Neural progenitor cell (in vitro differentiated cells): ENCODE measurements around the gene SMOC2. TPM values are rescaled to one million over a fixed set of nuclear protein-coding genes. Genes with fewer than 3 reads are reported as not detected.
A peak's percentile ranks its signal among the peaks of the same experiment; 100 is the strongest.
"Not testable (repeated sequence)": the region's sequence is repeated elsewhere in the genome, so short reads cannot be mapped to it uniquely, and the experiment has no call there.

ENCODE experiments used
- DNase-seq: peaks from one replicate; pipeline ENCODE4 v3.0.0-alpha.2; 2016; ENCODE audit warnings: low spot score
- H2AFZ ChIP-seq: fragments of 200-600 bp; sonication (generic); replicated peaks from 2 replicates; pipeline ENCODE4 v1.6.1; 2016; ENCODE audit warnings: antibody characterized with exemption
- H3F3A ChIP-seq: fragments of 200-600 bp; sonication (generic); 2 replicates; pipeline ENCODE4 v1.6.1; 2016; ENCODE audit warnings: antibody characterized with exemption, low read depth
- H3K27ac ChIP-seq: fragments of 200-600 bp; sonication (generic); 2 replicates; pipeline ENCODE4 v1.5.1; 2016; ENCODE audit warnings: mild to moderate bottlenecking
- H3K27me3 ChIP-seq: fragments of 200-600 bp; sonication (generic); 2 replicates; pipeline ENCODE4 v1.6.1; 2016; ENCODE audit warnings: mild to moderate bottlenecking, moderate library complexity
- H3K36me3 ChIP-seq: fragments of 200-600 bp; sonication (generic); 2 replicates; pipeline ENCODE4 v1.5.1; 2016
- H3K4me1 ChIP-seq: fragments of 200-600 bp; sonication (generic); 2 replicates; pipeline ENCODE4 v1.6.1; 2016; ENCODE audit warnings: mixed run types
- H3K4me2 ChIP-seq: fragments of 200-600 bp; sonication (generic); 2 replicates; pipeline ENCODE4 v1.6.1; 2016
- H3K4me3 ChIP-seq: fragments of 200-600 bp; sonication (generic); 2 replicates; pipeline ENCODE4 v1.5.1; 2016
- H3K79me2 ChIP-seq: fragments of 200-600 bp; sonication (generic); 2 replicates; pipeline ENCODE4 v1.6.1; 2016; ENCODE audit warnings: low read depth
- H3K9ac ChIP-seq: fragments of 200-600 bp; sonication (generic); 2 replicates; pipeline ENCODE4 v1.6.1; 2016
- H3K9me3 ChIP-seq: fragments of 200-600 bp; sonication (generic); 2 replicates; pipeline ENCODE4 v1.5.1; 2016; ENCODE audit warnings: low read depth
- H4K20me1 ChIP-seq: fragments of 200-600 bp; sonication (generic); 2 replicates; pipeline ENCODE4 v1.6.1; 2016; ENCODE audit warnings: low read depth
- H3K27ac Mint-ChIP-seq: 3 replicates; pipeline ENCODE4 v1.8.0; 2021; ENCODE audit warnings: mixed read lengths
- H3K27me3 Mint-ChIP-seq: 2 replicates; pipeline ENCODE4 v1.8.0; 2022; ENCODE audit warnings: low read depth, mild to moderate bottlenecking, inconsistent platforms, moderate library complexity, mixed read lengths; ENCODE audit not compliant: insufficient read depth
- H3K36me3 Mint-ChIP-seq: 3 replicates; pipeline ENCODE4 v1.8.0; 2021; ENCODE audit warnings: mixed read lengths
- H3K4me1 Mint-ChIP-seq: 3 replicates; pipeline ENCODE4 v1.8.0; 2021; ENCODE audit warnings: mixed read lengths
- H3K4me3 Mint-ChIP-seq: 3 replicates; pipeline ENCODE4 v1.8.0; 2021; ENCODE audit warnings: mild to moderate bottlenecking, moderate library complexity, mixed read lengths
- H3K9me3 Mint-ChIP-seq: 3 replicates; pipeline ENCODE4 v1.8.0; 2020; ENCODE audit warnings: mixed read lengths
- CTCF ChIP-seq: fragments of 200-600 bp; sonication (generic); IDR thresholded peaks from 2 replicates; pipeline ENCODE4 v1.5.1; 2017; ENCODE audit warnings: antibody characterized with exemption, mild to moderate bottlenecking
- EZH2 ChIP-seq: fragments of 200-600 bp; sonication (generic); IDR thresholded peaks from 2 replicates; pipeline ENCODE4 v1.6.1; 2017; ENCODE audit warnings: antibody characterized with exemption, mild to moderate bottlenecking, moderate library complexity
- EZH2phosphoT487 ChIP-seq: fragments of 200-600 bp; sonication (generic); IDR thresholded peaks from 2 replicates; pipeline ENCODE4 v1.6.1; 2017; ENCODE audit warnings: antibody characterized with exemption
- total RNA-seq: library from RNA; depleted of rRNA; stranded (reverse); fragments of >200 nt; gene quantifications from 2 replicates; pipeline ENCODE4 v1.2.3, GENCODE V29; 2015; ENCODE audit warnings: low replicate concordance

Gene SMOC2
- total RNA-seq, 1 donor from 2014 or later = 0.75 TPM

GRCh38 chr6:168570211-168570610 is 129.2 kb downstream of the SMOC2 start:
- Histone ChIP-seq H3K27ac (no peak overlapping the region), H3K79me2 (no peaks in the 10 kb centered on the region), H3F3A (no peaks in the 10 kb centered on the region), H3K4me3 (no peak overlapping the region), H3K4me1 (peaks cover 5% of the 10 kb centered on the region), H3K4me2 (no peak overlapping the region), H3K9ac (no peak overlapping the region), H3K9me3 (no peaks in the 10 kb centered on the region), H3K36me3 (no peaks in the 10 kb centered on the region), H2AFZ (no peak overlapping the region), H4K20me1 (no peaks in the 10 kb centered on the region), H3K27me3 (no peaks in the 10 kb centered on the region)
- no peak overlapping the region for H3K27ac Mint-ChIP-seq
- no peak overlapping the region for H3K4me3 Mint-ChIP-seq
- H3K9me3 Mint-ChIP-seq = no peaks in the 10 kb centered on the region
- TF ChIP-seq EZH2 (no peak), EZH2phosphoT487 (no peak), CTCF (no peak)
- DNase-seq = no peak
- no peaks in the 10 kb centered on the region for H3K36me3 Mint-ChIP-seq
- H3K4me1 Mint-ChIP-seq = peaks cover 10% of the 10 kb centered on the region
- no peaks in the 10 kb centered on the region for H3K27me3 Mint-ChIP-seq

- DNase-seq = no peak
Observed at GRCh38 chr6:168571268-168571667, 130.3 kb downstream of the SMOC2 start.

GRCh38 chr6:168573276-168573835 is 132.4 kb downstream of the SMOC2 start:
- not testable (repeated sequence) for H3K4me3 ChIP-seq, H3K4me1 ChIP-seq, H3K9me3 Mint-ChIP-seq, H4K20me1 ChIP-seq, H3K27me3 Mint-ChIP-seq, H3F3A ChIP-seq, H3K27ac Mint-ChIP-seq, H3K9me3 ChIP-seq, DNase-seq, H3K79me2 ChIP-seq, H3K27ac ChIP-seq, H2AFZ ChIP-seq, H3K27me3 ChIP-seq, H3K36me3 ChIP-seq, H3K4me3 Mint-ChIP-seq, H3K4me2 ChIP-seq, H3K9ac ChIP-seq, H3K36me3 Mint-ChIP-seq
- H3K4me1 Mint-ChIP-seq = peaks cover 10% of the 10 kb centered on the region

More at GRCh38 chr6:168571268-168571667, 130.3 kb downstream of the SMOC2 start:
- H3K27me3 Mint-ChIP-seq = no peaks in the 10 kb centered on the region
- Histone ChIP-seq H3K27ac (no peak overlapping the region), H3K36me3 (no peaks in the 10 kb centered on the region), H3K9me3 (no peaks in the 10 kb centered on the region), H3K27me3 (no peaks in the 10 kb centered on the region), H3K4me3 (no peak overlapping the region), H3K9ac (no peak overlapping the region), H2AFZ (no peak overlapping the region), H3K79me2 (no peaks in the 10 kb centered on the region), H3K4me1 (peaks cover 6% of the 10 kb centered on the region), H3K4me2 (no peak overlapping the region), H4K20me1 (no peaks in the 10 kb centered on the region), H3F3A (no peaks in the 10 kb centered on the region)
- no peaks in the 10 kb centered on the region for H3K36me3 Mint-ChIP-seq
- peaks cover 10% of the 10 kb centered on the region for H3K4me1 Mint-ChIP-seq
- TF ChIP-seq CTCF (no peak), EZH2 (no peak), EZH2phosphoT487 (no peak)
- H3K27ac Mint-ChIP-seq = no peak overlapping the region
- no peaks in the 10 kb centered on the region for H3K9me3 Mint-ChIP-seq
- no peak overlapping the region for H3K4me3 Mint-ChIP-seq

- Histone ChIP-seq H3K4me1 (peaks cover 6% of the 10 kb centered on the region), H3K27ac (no peak overlapping the region), H4K20me1 (no peaks in the 10 kb centered on the region), H3F3A (no peaks in the 10 kb centered on the region), H3K4me3 (no peak overlapping the region), H3K79me2 (no peaks in the 10 kb centered on the region), H3K27me3 (no peaks in the 10 kb centered on the region), H3K36me3 (no peaks in the 10 kb centered on the region), H3K4me2 (no peak overlapping the region), H2AFZ (no peak overlapping the region), H3K9ac (no peak overlapping the region), H3K9me3 (no peaks in the 10 kb centered on the region)
- H3K27me3 Mint-ChIP-seq = peaks cover 2% of the 10 kb centered on the region
- TF ChIP-seq CTCF = no peak
- no peak for TF ChIP-seq EZH2
- no peak for TF ChIP-seq EZH2phosphoT487
- no peak for DNase-seq
- peaks cover 10% of the 10 kb centered on the region for H3K4me1 Mint-ChIP-seq
- peak overlapping the region; percentile 42 for H3K27ac Mint-ChIP-seq
- H3K9me3 Mint-ChIP-seq = no peaks in the 10 kb centered on the region
- no peaks in the 10 kb centered on the region for H3K36me3 Mint-ChIP-seq
- no peak overlapping the region for H3K4me3 Mint-ChIP-seq
Observed at GRCh38 chr6:168574075-168574698, 133.2 kb downstream of the SMOC2 start.
